GM12873 (cell line): ENCODE results near the gene PLPPR2.
A peak's percentile ranks its signal among the peaks of the same experiment; 100 is the strongest.

Experiments used
- CTCF ChIP-seq: IDR thresholded peaks from 2 replicates; pipeline ENCODE4 v1.5.1; 2012; ENCODE audit warnings: low read depth, mild to moderate bottlenecking, moderate library complexity, low read length, control low read depth; ENCODE audit not compliant: insufficient read depth; ENCODE audit errors: missing control alignments

PLPPR2 gene

GRCh38 chr19:11401808-11402543 is 46.7 kb downstream of the PLPPR2 start:
- TF ChIP-seq CTCF: no peak

- no peak for TF ChIP-seq CTCF
Observed at GRCh38 chr19:11404588-11405222, 49.5 kb downstream of the PLPPR2 start.

GRCh38 chr19:11405846-11406643 is 50.8 kb downstream of the PLPPR2 start:
- TF ChIP-seq CTCF: peak; percentile 9

- no peak for TF ChIP-seq CTCF
Observed at GRCh38 chr19:11408591-11408990, 53.4 kb downstream of the PLPPR2 start.

GRCh38 chr19:11410682-11411081 is 55.5 kb downstream of the PLPPR2 start:
- TF ChIP-seq CTCF: no peak

- no peak for TF ChIP-seq CTCF
Observed at GRCh38 chr19:11414544-11414943, 59.3 kb downstream of the PLPPR2 start.
